GM18526 (cell line): ENCODE data around the gene HOXD3.

Experiments
- POLR2A ChIP-seq: IDR thresholded peaks from 3 replicates; pipeline ENCODE4 v1.6.1; 2011; ENCODE audit not compliant: insufficient read length; ENCODE audit errors: extremely low read depth

The HOXD3 gene

DNA sequence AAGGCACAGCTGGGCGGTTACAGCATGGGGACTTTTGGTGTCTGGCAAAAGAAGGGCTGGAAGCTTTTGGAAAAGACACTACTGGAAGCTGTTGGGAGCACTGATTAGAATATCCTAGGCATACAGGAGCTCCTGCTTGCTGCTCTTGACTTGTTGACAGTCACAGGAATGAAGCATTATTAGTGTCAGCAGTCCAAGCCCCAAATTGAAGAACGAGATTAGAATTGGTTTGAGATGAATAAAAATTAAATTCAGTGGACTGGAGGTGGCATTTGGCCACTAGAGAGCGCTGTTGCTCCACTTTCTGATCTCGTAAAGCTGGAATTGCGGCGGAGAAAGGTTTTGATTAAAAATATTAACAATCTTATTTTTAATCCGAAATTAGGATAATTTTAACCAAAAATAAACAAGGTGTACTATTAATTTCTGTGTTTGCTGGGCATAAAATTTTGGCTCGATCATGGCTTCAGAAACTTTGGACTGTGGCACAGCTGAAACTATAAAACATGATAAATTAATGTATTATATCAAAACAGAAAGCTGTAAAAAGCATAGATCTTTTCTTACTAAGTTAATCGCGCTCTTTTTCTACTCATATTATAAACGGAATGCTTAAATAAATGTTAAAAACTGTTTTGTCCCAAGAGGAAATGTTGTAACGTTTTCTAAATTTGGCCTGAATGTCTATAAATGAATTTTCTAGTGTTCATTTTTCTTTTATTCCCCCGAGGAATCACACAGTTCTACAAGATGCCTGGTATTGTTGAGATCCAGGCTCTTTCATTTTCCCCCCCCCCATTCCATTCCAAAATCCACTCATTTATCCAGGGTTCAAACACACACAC is 30.0 kb upstream of the HOXD3 start:
- TF ChIP-seq POLR2A = no peak

DNA sequence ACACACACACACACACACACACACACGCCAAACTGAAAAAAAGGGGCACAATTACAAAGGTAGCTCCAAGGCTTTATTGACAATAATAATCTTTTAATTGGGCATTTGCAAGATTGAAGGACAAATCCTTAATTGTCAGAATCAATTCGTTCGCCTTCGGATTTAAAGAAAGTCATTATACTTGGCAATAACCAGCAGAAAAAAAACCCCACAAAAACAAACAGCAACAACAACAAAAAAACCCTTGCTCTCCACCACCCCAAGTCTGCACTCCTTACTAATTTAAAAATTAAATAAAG is 29.4 kb upstream of the HOXD3 start:
- no peak for TF ChIP-seq POLR2A

- no peak for TF ChIP-seq POLR2A
These were observed 28.7 kb upstream of the HOXD3 start for GRCh38 chr2:176128172-176128981.

GRCh38 chr2:176128982-176129796 is 27.9 kb upstream of the HOXD3 start, which contains the start of gene HOXD8:
Gene HOXD8, plus strand, starts transcription at chr2:176129705. Its CDS starts 662 bp downstream, at chr2:176130367.
- TF ChIP-seq POLR2A = no peak

DNA sequence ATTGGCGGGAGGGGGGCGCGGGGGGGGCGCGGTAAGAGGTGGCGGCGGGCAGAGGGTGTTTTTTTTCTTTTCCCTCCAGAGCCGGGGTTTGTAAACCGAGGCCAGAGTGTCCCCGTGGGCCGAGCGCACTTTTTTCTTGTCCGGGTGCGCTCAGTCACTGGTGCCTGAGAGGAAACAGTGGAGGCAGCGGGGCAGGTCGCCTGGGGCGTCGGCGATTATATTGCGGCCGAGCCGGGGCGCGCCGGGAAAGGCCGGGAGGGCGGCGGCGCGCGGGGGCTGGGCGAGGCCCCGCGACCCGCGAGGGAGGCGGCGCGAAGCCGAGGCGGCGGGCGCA is 27.3 kb upstream of the HOXD3 start:
- TF ChIP-seq POLR2A = no peak

DNA sequence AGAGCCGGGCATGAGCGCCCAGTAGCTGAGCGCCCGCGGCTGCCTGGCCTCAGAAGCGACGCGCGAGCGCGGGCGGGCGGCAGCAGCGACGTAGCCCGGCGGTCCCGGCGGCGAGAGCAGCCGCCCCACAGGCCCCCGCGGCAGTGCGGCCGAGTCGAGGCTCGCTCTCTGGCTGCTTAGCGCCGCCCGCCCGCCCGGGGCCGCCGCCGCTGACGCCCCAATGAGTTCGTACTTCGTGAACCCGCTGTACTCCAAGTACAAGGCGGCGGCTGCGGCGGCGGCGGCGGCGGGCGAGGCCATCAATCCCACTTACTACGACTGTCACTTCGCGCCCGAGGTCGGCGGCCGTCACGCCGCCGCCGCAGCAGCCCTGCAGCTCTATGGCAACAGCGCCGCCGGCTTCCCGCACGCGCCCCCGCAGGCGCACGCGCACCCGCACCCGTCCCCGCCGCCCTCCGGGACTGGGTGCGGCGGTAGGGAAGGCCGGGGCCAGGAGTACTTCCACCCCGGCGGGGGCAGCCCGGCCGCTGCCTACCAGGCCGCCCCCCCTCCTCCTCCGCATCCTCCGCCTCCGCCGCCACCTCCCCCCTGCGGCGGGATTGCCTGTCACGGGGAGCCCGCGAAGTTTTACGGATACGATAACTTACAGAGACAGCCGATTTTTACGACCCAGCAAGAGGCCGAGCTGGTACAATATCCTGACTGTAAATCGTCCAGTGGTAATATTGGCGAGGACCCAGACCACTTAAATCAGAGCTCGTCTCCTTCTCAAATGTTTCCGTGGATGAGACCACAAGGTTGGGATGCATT is 26.8 kb upstream of the HOXD3 start:
- TF ChIP-seq POLR2A = no peak

- no peak for TF ChIP-seq POLR2A
These were observed 25.9 kb upstream of the HOXD3 start for GRCh38 chr2:176130957-176131847.

DNA sequence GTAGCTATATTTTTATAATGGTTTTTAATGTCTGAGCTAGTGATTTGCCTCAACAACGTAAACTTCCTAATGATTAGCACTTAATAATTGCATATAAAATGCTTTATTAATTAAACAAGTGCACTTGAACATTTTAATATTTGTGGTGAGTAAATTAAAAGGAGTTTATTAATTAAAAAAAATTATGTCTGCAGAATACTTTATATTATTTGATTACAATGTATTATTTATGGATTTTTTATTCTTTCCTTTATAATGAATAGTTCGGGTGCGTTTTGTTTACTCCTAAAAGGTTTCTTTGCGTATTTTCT is 25.3 kb upstream of the HOXD3 start:
- no peak for TF ChIP-seq POLR2A

DNA sequence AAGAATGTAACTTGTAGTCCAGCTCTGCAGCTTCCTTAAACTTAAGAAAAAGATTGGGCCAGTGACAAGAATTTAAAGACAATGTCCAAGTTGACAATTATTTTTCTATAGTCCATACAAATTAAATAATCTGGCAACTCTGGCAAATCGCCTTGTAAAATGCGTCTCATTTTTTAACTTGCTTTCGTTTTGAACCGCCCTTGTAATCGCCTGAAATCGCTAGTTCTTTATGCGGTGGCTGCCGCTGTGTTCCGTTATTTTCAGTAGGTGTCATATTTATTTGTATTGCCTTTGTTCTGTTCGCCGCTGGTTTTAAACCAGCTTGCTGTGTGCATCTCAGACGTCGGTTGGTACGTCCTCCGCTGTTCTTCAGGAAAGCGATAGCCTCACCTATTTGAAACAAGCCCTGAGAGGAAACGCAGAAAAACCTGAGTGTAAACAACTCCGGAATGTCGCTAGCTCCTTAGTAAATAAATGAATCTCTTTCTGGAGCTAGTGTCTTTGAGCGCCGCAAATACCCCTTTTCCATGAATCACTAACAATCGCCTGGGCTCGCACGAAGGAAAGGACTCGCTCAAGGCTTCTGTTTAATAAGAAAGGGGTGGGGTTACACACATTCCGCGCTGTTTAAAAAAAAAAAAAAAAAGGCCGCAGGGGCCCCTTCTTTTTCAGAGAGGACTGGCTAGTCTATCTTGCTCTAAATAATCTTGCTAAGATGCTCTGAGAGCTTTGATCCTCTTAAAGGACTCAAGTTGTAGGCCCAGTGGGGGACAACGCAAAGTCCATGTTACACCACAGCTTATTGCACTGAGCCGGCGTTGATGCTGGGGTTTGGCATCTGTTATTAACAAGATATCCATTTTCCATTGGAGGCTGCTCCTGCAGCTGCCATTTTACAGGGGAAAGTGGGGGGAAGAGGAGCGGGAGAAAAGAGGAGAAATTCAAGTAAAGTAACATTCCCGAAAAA is 24.6 kb upstream of the HOXD3 start:
- no peak for TF ChIP-seq POLR2A

- no peak for TF ChIP-seq POLR2A
These were observed 23.7 kb upstream of the HOXD3 start for GRCh38 chr2:176133389-176133788.

- no peak for TF ChIP-seq POLR2A
These were observed 23.1 kb upstream of the HOXD3 start for GRCh38 chr2:176134035-176134434.

- TF ChIP-seq POLR2A = no peak
These were observed 22.1 kb upstream of the HOXD3 start for GRCh38 chr2:176135035-176135440.
